HUES48 (cell line): ENCODE measurements around the gene CNTNAP2.
"Not testable (repeated sequence)": the region's sequence is repeated elsewhere in the genome, so short reads cannot be mapped to it uniquely, and the experiment has no call there.

ENCODE experiments used
- H3K27ac ChIP-seq: one replicate; pipeline ENCODE4 v1.7.0; 2013; ENCODE audit warnings: low read depth, low read length, inconsistent platforms
- H3K27me3 ChIP-seq: 2 replicates; pipeline ENCODE4 v1.6.1; 2013; ENCODE audit warnings: mild to moderate bottlenecking, low read length; ENCODE audit not compliant: control insufficient read depth, insufficient read depth
- H3K36me3 ChIP-seq: 2 replicates; pipeline ENCODE4 v1.6.1; 2013; ENCODE audit warnings: low read length; ENCODE audit not compliant: control insufficient read depth, insufficient read depth
- H3K4me1 ChIP-seq: 2 replicates; pipeline ENCODE4 v1.6.1; 2013; ENCODE audit warnings: mild to moderate bottlenecking, low read length; ENCODE audit not compliant: control insufficient read depth, insufficient read depth
- H3K4me3 ChIP-seq: 2 replicates; pipeline ENCODE4 v1.5.1; 2013; ENCODE audit warnings: mild to moderate bottlenecking, low read depth, low read length
- H3K9ac ChIP-seq: 2 replicates; pipeline ENCODE4 v1.6.1; 2013; ENCODE audit warnings: mild to moderate bottlenecking, low read depth, low read length, moderate library complexity
- H3K9me3 ChIP-seq: 2 replicates; pipeline ENCODE4 v1.6.1; 2013; ENCODE audit warnings: low read length; ENCODE audit not compliant: control insufficient read depth, insufficient read depth

Gene CNTNAP2

GRCh38 chr7:148434181-148434757 lies 2317.7 kb downstream of the CNTNAP2 start:
- no peaks in the 10 kb centered on the region for H3K27me3 ChIP-seq
- no peaks in the 10 kb centered on the region for H3K4me1 ChIP-seq
- no peak overlapping the region for H3K9ac ChIP-seq
- H3K27ac ChIP-seq = no peak overlapping the region
- no peaks in the 10 kb centered on the region for H3K36me3 ChIP-seq
- no peak overlapping the region for H3K4me3 ChIP-seq
- no peaks in the 10 kb centered on the region; the same call in 1 of the 2 replicates for H3K9me3 ChIP-seq

- Histone ChIP-seq H3K9me3 (no peaks in the 10 kb centered on the region; the same call in 1 of the 2 replicates), H3K4me1 (no peaks in the 10 kb centered on the region), H3K27me3 (no peaks in the 10 kb centered on the region), H3K27ac (no peak overlapping the region), H3K4me3 (no peak overlapping the region), H3K36me3 (no peaks in the 10 kb centered on the region), H3K9ac (no peak overlapping the region)
Measured at GRCh38 chr7:148434887-148435286, 2318.3 kb downstream of the CNTNAP2 start.

- Histone ChIP-seq H3K36me3 (no peaks in the 10 kb centered on the region), H3K4me1 (no peaks in the 10 kb centered on the region), H3K27ac (no peak overlapping the region), H3K9me3 (no peaks in the 10 kb centered on the region; the same call in 1 of the 2 replicates), H3K27me3 (no peaks in the 10 kb centered on the region), H3K9ac (no peak overlapping the region), H3K4me3 (no peak overlapping the region)
Measured at GRCh38 chr7:148435715-148436114, 2319.1 kb downstream of the CNTNAP2 start.

- H3K27ac ChIP-seq = no peak overlapping the region
- no peaks in the 10 kb centered on the region for H3K36me3 ChIP-seq
- H3K4me1 ChIP-seq = no peaks in the 10 kb centered on the region
- H3K27me3 ChIP-seq = no peaks in the 10 kb centered on the region
- H3K9me3 ChIP-seq = no peaks in the 10 kb centered on the region; the same call in 1 of the 2 replicates
- H3K9ac ChIP-seq = no peak overlapping the region
- no peak overlapping the region for H3K4me3 ChIP-seq
Measured at GRCh38 chr7:148436135-148436534, 2319.5 kb downstream of the CNTNAP2 start.

GRCh38 chr7:148436571-148436970 lies 2320.0 kb downstream of the CNTNAP2 start:
- H3K4me3 ChIP-seq = no peak overlapping the region
- H3K9me3 ChIP-seq = no peaks in the 10 kb centered on the region; the same call in 1 of the 2 replicates
- H3K4me1 ChIP-seq = no peaks in the 10 kb centered on the region
- no peak overlapping the region for H3K9ac ChIP-seq
- no peaks in the 10 kb centered on the region for H3K36me3 ChIP-seq
- no peaks in the 10 kb centered on the region for H3K27me3 ChIP-seq
- no peak overlapping the region for H3K27ac ChIP-seq

- H3K4me1 ChIP-seq = no peaks in the 10 kb centered on the region
- no peaks in the 10 kb centered on the region for H3K27me3 ChIP-seq
- H3K4me3 ChIP-seq = no peak overlapping the region
- no peak overlapping the region for H3K9ac ChIP-seq
- H3K36me3 ChIP-seq = no peaks in the 10 kb centered on the region
- no peaks in the 10 kb centered on the region; the same call in 1 of the 2 replicates for H3K9me3 ChIP-seq
- no peak overlapping the region for H3K27ac ChIP-seq
Measured at GRCh38 chr7:148437043-148437442, 2320.4 kb downstream of the CNTNAP2 start.

GRCh38 chr7:148442141-148442655 lies 2325.6 kb downstream of the CNTNAP2 start:
- Histone ChIP-seq H3K27ac (no peak overlapping the region), H3K9me3 (peaks cover 21% of the 10 kb centered on the region), H3K9ac (no peak overlapping the region)

GRCh38 chr7:148442933-148443332 lies 2326.3 kb downstream of the CNTNAP2 start:
- no peaks in the 10 kb centered on the region for H3K36me3 ChIP-seq
- H3K4me3 ChIP-seq = no peak overlapping the region
- no peaks in the 10 kb centered on the region for H3K4me1 ChIP-seq
- peaks cover 21% of the 10 kb centered on the region for H3K9me3 ChIP-seq
- no peak overlapping the region for H3K27ac ChIP-seq
- H3K9ac ChIP-seq = no peak overlapping the region
- no peaks in the 10 kb centered on the region for H3K27me3 ChIP-seq

More at GRCh38 chr7:148442141-148442655, 2325.6 kb downstream of the CNTNAP2 start:
- no peaks in the 10 kb centered on the region for H3K4me1 ChIP-seq
- H3K36me3 ChIP-seq = no peaks in the 10 kb centered on the region
- no peak overlapping the region for H3K4me3 ChIP-seq
- H3K27me3 ChIP-seq = no peaks in the 10 kb centered on the region

GRCh38 chr7:148445260-148446044 lies 2328.9 kb downstream of the CNTNAP2 start:
- H3K9ac ChIP-seq = no peak overlapping the region
- peaks cover 21% of the 10 kb centered on the region for H3K9me3 ChIP-seq
- H3K4me3 ChIP-seq = no peak overlapping the region
- no peaks in the 10 kb centered on the region for H3K4me1 ChIP-seq
- H3K36me3 ChIP-seq = no peaks in the 10 kb centered on the region
- H3K27me3 ChIP-seq = no peaks in the 10 kb centered on the region
- no peak overlapping the region for H3K27ac ChIP-seq

GRCh38 chr7:148447221-148447849 lies 2330.7 kb downstream of the CNTNAP2 start:
- no peak overlapping the region for H3K27ac ChIP-seq

GRCh38 chr7:148451526-148451925 lies 2334.9 kb downstream of the CNTNAP2 start:
- H3K9ac ChIP-seq, H3K36me3 ChIP-seq, H3K4me1 ChIP-seq, H3K27ac ChIP-seq, H3K9me3 ChIP-seq, H3K27me3 ChIP-seq, H3K4me3 ChIP-seq: not testable (repeated sequence)

More at GRCh38 chr7:148447221-148447849, 2330.7 kb downstream of the CNTNAP2 start:
- no peak overlapping the region for H3K9ac ChIP-seq
- H3K27me3 ChIP-seq = no peaks in the 10 kb centered on the region
- H3K4me1 ChIP-seq = no peaks in the 10 kb centered on the region; the same call in 1 of the 2 replicates
- no peaks in the 10 kb centered on the region for H3K36me3 ChIP-seq
- peaks cover 21% of the 10 kb centered on the region for H3K9me3 ChIP-seq
- no peak overlapping the region for H3K4me3 ChIP-seq
